EL (cell line): ENCODE data around the gene FLT3.
A peak's percentile ranks its signal among the peaks of the same experiment; 100 is the strongest.
"Not testable (repeated sequence)": the region's sequence is repeated elsewhere in the genome, so short reads cannot be mapped to it uniquely, and the experiment has no call there.

ENCODE experiments used
- DNase-seq: peaks from one replicate; pipeline ENCODE4 v3.0.0-alpha.2; 2016

FLT3 gene

DNA sequence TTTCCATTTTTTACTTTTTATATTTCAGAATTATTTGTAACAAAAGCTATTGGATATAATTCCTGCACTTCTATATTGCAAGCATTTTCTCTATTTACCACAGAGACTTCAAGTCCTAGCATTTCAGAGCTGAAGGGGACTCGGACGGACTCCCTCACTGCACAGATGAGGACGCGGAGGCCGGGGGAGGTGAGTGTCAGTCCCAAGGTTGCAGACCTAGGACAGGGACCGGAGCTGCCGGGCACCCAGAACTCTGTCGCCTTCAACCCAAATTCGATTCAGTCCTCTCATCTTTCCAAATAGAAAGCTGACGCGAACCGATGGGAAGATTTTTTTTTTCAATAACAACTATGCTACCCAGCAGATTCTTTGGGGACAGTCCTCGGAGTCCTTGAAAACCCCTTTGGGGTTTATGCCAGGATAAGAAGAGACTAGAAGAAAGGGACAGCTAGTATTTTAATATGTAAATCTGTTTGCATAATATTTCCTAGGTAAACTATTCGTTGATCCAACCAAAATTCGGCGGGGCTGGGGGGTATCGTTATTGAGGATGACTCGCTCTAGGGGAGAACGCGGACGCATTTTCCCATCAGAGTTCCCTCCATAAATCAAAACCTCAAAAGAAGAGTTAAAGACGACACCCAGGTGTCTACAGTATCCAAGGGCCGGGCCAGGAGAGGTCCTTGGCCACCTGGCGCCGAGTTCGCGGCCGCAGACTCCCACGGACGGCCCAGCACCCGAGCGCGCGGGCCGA, 803 bp downstream of the FLT3 start:
- DNase-seq = no peak

DNA sequence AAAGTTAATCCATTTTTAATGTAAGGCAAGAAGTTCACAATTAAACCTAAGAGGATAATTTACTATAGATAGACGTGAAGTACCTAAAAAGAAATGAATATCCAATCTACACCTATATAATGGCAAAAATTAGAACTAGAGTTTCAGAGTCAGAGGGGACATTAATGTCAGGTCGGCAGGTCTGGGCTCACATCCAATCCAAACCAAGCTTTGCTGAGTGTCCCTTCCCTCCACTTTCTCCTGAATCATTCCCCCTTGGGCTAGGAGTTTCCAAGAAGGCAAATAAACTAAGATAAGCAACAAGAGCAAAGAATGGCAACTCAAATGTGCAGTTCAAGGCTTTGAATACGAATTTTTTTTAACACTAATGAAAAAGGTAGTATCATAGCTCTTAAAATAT, 2.9 kb downstream of the FLT3 start:
- DNase-seq = no peak

DNA sequence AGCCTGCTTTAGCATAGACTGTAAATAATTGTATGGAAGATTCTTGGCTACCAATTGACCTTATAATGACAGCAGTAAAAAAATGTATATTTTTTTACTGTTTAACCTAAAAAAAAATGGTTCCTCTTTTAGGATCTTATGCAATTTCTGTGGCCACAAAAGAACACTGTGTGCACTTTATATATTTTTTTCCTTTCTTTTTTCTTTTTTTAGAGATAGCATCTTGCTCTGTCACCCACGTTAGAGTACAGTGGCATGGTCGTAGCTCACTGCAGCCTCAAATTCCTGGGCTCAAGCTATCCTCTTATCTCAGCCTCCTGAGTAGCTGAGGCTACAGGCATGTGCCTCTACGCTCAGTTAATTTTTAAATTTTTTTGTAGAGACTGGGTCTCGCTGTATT, 6.1 kb downstream of the FLT3 start:
- no peak for DNase-seq

DNA sequence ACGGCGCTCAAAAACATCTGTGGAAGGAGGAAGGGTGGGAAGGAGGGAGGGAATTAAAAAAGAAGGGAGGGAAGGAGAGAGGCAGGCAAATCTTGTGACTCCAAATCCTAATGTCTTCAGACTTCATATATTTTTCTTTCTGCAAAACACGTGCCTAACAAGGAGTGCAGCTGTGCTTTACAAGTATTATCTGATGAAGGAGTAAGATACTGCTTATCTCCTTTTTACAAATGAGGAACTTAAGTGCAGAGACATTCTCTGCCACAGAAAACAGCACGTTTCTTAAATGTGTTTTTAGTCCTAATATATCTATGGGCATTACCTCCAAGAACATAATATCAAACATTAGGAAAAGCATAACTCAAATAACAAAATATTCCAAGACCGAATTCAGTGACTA, 6.5 kb downstream of the FLT3 start:
- no peak for DNase-seq

DNA sequence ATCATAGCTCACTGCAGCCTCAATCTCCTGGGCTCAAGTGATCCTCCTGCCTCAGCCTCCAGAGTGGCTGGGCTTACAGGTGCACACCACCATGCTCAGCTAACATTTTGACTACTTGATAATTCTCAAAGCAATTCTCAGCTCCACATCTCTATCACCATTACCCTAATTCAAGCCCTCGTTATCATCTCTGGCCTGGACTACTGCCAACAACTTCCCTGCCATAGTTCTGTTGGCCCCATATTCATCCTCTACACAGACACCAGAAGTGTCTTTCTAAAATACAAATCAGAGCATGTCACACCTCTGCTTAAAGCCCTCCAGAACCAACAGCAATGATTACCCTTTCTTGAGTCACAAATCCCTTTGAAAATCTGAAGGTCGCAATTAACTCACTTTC, 7.9 kb downstream of the FLT3 start:
- no peak for DNase-seq

DNA sequence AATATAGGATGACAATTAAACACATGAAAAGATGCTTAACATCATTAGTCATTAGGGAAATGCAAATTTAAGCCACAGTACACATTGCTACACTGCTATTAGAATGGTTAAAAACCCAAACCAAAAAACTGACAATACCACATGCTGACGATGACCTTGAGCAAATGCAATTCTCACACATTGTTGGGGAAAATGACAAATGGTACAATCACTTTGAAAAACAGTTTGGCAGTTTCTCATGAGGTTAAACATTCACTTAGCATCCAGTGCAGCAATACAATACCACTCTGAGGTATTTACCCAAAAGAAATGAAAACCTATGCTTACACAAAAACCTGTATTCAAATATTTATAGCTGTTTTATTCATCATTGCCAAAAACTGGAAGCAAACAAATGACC, 11.3 kb downstream of the FLT3 start:
- DNase-seq = no peak

- not testable (repeated sequence) for DNase-seq
Measured at GRCh38 chr13:28077820-28078219, 22.6 kb downstream of the FLT3 start.

DNA sequence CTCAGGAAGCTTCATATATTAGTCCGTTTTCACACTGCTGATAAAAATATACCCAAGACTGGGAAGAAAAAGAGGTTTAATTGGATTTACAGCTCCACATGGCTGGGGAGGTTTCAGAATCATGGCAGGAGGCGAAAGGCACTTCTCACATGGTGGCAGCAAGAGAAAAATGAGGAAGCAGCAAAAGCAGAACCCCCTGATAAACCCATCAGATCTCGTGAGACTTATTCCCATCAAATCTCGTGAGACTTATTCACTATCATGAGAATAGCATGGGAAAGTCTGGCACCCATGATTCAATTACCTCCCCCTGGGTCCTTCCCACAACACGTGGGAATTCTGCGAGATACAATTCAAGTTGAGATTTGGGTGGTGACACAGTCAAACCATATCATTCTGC, 23.1 kb downstream of the FLT3 start:
- no peak for DNase-seq

DNA sequence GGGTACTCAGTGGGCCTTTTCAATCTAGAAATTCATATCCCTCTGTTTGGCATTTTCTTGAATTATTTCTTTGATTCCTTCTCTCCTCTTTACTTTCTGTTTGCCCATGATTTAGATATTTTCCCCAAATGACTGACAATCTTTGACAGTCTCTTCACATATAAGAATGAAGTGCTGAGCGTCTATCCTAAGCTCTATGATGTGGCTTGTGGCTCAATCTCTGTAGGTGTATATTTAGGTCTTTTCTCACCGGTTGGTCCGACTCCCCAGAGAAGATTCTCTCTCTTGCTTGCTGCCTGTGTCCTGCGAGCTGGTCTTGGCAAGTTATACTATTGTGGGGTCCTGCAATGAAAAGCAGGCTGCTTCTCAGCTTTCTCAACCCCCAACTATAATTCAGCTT, 29.0 kb downstream of the FLT3 start:
- no peak for DNase-seq

- DNase-seq = no peak
Measured at GRCh38 chr13:28067491-28067890, 32.9 kb downstream of the FLT3 start.

DNA sequence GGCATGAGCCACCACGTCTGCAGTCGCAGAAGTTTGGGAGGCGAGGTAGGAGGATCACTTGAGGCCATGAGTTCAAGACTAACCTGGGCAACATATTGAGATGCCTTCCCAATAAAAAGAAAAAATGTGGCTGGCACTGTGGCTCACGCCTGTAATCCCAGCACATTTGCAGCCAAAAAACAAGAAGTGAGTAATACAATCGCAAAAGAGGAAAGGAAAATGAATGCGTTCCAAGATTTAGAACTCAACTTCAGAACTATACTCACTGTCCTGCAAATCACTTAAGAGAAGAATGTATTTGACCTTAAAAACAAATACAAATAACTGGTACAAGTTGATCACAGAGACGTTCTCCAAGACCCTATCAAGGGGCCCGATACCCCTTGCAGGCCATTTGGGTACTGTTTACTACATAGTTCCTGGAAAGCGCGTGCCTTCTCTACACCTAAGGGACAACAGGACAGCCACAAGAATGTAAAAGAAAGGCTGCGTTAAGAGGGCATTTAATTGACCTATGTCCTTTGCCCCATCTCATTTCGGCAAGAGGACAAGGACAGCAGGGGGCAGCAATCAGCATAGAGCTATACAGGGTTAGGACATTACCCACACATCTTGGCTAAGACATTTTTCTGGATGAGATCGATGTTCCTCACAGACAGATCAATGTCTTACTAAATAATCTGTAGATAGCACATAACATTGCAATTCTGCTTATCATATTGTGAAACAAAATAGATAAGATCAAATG, 41.3 kb downstream of the FLT3 start:
- peak; percentile 34 for DNase-seq

- no peak for DNase-seq
Measured at GRCh38 chr13:28056970-28057712, 43.2 kb downstream of the FLT3 start.

GRCh38 chr13:28056426-28056825, 44.0 kb downstream of the FLT3 start:
- DNase-seq = no peak

- DNase-seq = no peak
Measured at GRCh38 chr13:28055357-28055756, 45.0 kb downstream of the FLT3 start.

- no peak for DNase-seq
Measured at GRCh38 chr13:28052945-28053344, 47.4 kb downstream of the FLT3 start.

DNA sequence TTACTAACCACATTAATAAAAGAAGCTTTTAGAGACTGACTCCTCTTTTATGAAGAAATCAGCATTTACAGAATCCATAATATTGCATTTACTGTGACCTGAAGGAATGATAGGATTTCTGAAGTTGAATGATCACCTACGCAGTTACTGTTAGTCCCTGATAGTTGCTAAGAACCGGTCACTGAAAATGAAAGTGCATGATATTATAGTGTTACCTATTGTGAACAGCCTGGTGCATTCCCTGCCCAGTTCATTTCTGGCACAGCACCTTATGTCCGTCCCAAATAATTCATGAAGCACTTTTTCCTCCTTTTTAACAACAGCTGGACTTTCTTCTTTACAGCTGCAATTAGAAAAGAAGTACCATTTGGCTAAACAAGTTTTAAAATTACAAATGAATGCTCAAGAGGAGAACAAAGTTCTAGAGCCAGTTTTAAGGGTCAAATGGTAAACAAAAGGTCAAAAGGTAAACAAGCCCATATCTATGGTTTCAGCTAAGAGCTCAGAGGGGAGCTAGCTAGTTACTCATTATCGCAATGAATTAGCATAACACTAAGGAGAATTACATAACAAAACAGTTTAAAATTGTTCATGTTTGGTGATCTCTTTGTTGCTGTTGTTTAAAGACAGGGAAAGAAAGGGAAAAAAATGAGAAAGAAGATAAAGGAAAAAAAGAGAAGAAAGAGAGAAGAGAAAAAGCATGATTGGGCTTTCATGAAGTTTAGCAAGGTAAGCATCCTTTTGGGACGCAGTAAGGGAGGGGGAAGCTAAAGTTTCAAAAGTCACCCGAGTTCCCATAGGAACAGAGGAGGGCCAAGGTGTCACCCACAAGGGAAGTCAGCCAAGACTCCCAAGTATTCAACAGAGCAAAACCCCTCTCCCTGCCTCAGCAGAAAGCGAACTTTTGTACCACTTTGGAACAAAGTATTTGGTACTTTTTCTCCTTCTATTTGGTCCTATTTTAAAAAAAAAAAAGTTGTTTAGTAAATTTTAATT, 50.2 kb downstream of the FLT3 start:
- DNase-seq = no peak

DNA sequence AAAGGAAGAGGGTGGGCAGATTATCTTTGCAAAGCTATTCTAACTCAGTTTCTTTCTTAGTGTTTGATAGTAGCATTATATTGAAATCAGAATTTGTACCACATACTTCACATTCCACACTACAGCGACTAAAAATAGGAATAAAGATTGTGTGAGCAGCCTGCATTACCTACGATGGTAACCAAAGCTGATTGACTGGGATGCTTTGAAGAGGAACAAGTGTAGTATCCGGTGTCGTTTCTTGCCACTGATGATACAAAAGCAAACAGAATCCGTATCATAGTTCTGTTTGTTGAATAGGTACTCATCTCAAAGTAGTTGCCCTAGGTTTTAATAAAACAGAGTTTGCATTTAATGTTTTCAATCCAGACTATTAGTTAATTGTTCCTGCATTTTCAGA, 51.2 kb downstream of the FLT3 start:
- DNase-seq = no peak

DNA sequence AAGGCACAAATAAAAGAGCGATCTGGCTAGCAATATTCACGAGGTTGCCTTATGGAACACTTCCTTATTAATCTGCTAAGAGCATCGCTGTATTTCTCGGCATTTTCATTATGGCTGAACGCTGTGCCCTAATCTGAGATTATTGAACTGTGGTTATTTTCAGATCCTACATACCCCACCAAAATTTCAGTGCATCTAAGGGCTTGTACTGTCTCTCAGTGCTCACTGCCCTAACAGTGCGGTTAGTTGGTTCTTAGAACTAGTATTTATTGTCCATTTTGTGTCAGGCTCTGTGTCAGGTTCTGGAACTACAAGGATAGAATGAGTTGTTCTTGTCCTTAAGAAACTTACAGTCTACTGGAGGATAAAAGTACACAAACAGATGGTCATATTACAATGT, 51.6 kb downstream of the FLT3 start:
- DNase-seq = no peak

GRCh38 chr13:28047757-28048388, 52.5 kb downstream of the FLT3 start:
- peak; percentile 55 for DNase-seq

DNA sequence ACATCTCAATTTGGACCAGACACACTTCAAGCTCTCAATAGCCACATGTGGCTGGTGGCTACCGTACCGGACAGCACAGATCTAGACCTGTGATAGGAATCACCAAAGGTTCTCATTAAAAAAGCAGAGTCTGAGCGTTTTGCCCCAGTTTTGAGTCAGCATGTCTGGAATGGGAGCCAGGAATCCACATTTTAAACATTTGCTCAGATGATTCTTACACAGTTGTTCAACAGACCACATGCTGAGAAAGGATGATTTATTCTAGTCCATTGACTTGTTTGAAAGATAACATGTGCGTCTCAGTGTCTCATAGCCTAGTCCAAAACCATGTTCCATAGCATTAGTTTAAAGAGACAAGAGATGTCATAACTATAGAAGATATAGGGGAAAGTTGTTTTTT, 53.4 kb downstream of the FLT3 start:
- DNase-seq = peak; percentile 71

GRCh38 chr13:28045861-28046260, 54.5 kb downstream of the FLT3 start:
- no peak for DNase-seq

DNA sequence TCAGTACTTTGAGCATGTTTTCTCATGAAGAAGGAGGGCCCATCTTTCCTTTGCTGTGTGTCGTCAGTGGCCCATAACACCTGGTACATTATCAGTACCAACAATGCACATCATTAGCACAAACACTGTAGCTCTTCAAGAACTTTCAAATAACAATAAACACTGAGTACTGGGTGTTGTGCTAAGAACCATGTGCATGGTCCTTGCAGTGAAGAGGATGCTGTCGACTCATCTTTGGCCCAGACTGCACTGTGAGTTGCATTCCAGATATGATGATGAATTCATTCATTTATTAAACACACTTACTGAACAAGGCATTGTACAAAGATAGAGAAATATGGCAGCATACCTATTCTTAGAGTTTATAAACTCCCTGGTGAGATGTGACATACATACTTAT, 55.8 kb downstream of the FLT3 start:
- DNase-seq = peak; percentile 30
